Sigmoid colon (tissue), 7 donors: ENCODE results near the gene LPP. TPM values are rescaled to one million over a fixed set of nuclear protein-coding genes. Genes with fewer than 3 reads are reported as not detected.

ENCODE experiments used
- DNase-seq: peaks from one replicate; pipeline ENCODE4 v3.0.0-alpha.2; 2019
- H3K27ac ChIP-seq, 4 donors: fragments of 200-600 bp; sonication (generic); one replicate each; pipeline ENCODE4 v1.5.1; 2016 to 2019; ENCODE audit warnings: mild to moderate bottlenecking in 1 of 4
- H3K27me3 ChIP-seq, 3 donors: fragments of 200-600 bp; sonication (generic); one replicate each; pipeline ENCODE4 v1.5.1; 2019; ENCODE audit warnings: mild to moderate bottlenecking in 1 of 3
- H3K36me3 ChIP-seq, 4 donors: fragments of 200-600 bp; sonication (generic); one replicate each; pipeline ENCODE4 v1.5.1; 2016 to 2019
- H3K4me1 ChIP-seq, 4 donors: fragments of 200-600 bp; sonication (generic); one replicate each; pipeline ENCODE4 v1.5.1; 2017 to 2019
- H3K4me3 ChIP-seq, 4 donors: fragments of 200-600 bp; sonication (generic); one replicate each; pipeline ENCODE4 v1.5.1; 2017 to 2019; ENCODE audit warnings: mild to moderate bottlenecking in 2 of 4, moderate library complexity in 1 of 4
- H3K9me3 ChIP-seq, 4 donors: fragments of 200-600 bp in 3 of 4; sonication (generic) in 3 of 4; one replicate each; pipeline versions ENCODE4 v1.5.1 to v1.6.1; 2013 to 2019
- CTCF ChIP-seq, 4 experiments: fragments of 450-650 bp in 3 of 4; fragments of 200-600 bp in 1 of 4; IDR thresholded peaks; one replicate each; pipeline ENCODE4 v1.5.1; 2016 to 2019; ENCODE audit warnings: antibody characterized with exemption in 4 of 4, mild to moderate bottlenecking in 3 of 4, moderate library complexity in 2 of 4
- EP300 ChIP-seq, 4 donors: sonication (generic); formaldehyde crosslinking; IDR thresholded peaks; one replicate each; pipeline ENCODE4 v1.6.1; 2017; ENCODE audit warnings: antibody characterized with exemption in 4 of 4
- POLR2A ChIP-seq, 2 donors: fragments of 450-650 bp; IDR thresholded peaks; one replicate each; pipeline ENCODE4 v1.6.1; 2016; ENCODE audit warnings: antibody characterized with exemption in 2 of 2, mild to moderate bottlenecking in 2 of 2, moderate library complexity in 2 of 2
- POLR2AphosphoS5 ChIP-seq, 4 donors: sonication (generic); formaldehyde crosslinking; IDR thresholded peaks; one replicate each; pipeline ENCODE4 v1.6.1; 2017; ENCODE audit warnings: antibody characterized with exemption in 4 of 4
- WGBS, 2 donors: extraction: QIAGEN DNeasy Blood & Tissue Kit; methylation state at CpG; one replicate each; pipeline ENCODE4 v1.1.7; 2013; 5-methylcytosine and 5-hydroxymethylcytosine counted together
- intact Hi-C: fragments of 100-400 bp; cut with DNase I; formaldehyde crosslinking; loops from one replicate; pipeline ENCODE4 v1.15.1; 2023
- polyA plus RNA-seq, 3 donors: library from polyadenylated mRNA; stranded (reverse); fragments of 200-250 nt; gene quantifications; one replicate each; pipeline ENCODE4 v1.2.3, GENCODE V29; 2013
- total RNA-seq, 4 donors: library from RNA; depleted of rRNA; stranded (reverse); fragments of >200 nt; gene quantifications; one replicate each; pipeline ENCODE4 v1.1.0, GENCODE V29; 2016
- donor health status: healthy with polysubstance abuse.
- donor health status: Bipolar disorder and iron deficiency.
- donor health status: healthy.

The LPP gene
- total and polyA plus RNA-seq, 7 donors: 5.3 to 1,773 (median 824) TPM

GRCh38 chr3:188776447-188776846, 622.5 kb downstream of the LPP start:
- Histone ChIP-seq H3K27me3 (no peaks in the 10 kb centered on the region), H3K27ac (peak overlapping the region in 1 of 4 donors; percentile 27), H3K9me3 (no peaks in the 10 kb centered on the region), H3K36me3 (no peaks in the 10 kb centered on the region), H3K4me1 (peaks cover 0 to 94% (median 74%) of the 10 kb centered on the region in 4 donors), H3K4me3 (no peak overlapping the region)
- TF ChIP-seq EP300 (IDR thresholded peaks at IDR 0.05): no peak
- no peak for TF ChIP-seq POLR2AphosphoS5 (IDR thresholded peaks at IDR 0.05)
- no peak for TF ChIP-seq CTCF (IDR thresholded peaks at IDR 0.05)
- no peak for TF ChIP-seq POLR2A (IDR thresholded peaks at IDR 0.05)
- no peak for DNase-seq
- 88 to 98% methylated on average over 1 of the region's 1 CpG for WGBS, 2 donors
- intact Hi-C loops: loop anchor here (5.0 kb wide), 1 partner anchor 171 kb away; no protein-coding TSS in a partner anchor

- DNase-seq: no peak
- TF ChIP-seq POLR2AphosphoS5 (IDR thresholded peaks at IDR 0.05) (no peak), POLR2A (IDR thresholded peaks at IDR 0.05) (no peak), EP300 (IDR thresholded peaks at IDR 0.05) (no peak), CTCF (IDR thresholded peaks at IDR 0.05) (no peak)
- Histone ChIP-seq H3K27me3 (no peaks in the 10 kb centered on the region), H3K4me3 (no peak overlapping the region), H3K36me3 (no peaks in the 10 kb centered on the region), H3K4me1 (peaks cover 0 to 88% (median 64%) of the 10 kb centered on the region in 4 donors), H3K27ac (no peak overlapping the region), H3K9me3 (no peaks in the 10 kb centered on the region)
- intact Hi-C loops: loop anchor here (5.0 kb wide), 1 partner anchor 169 kb away; no protein-coding TSS in a partner anchor
- 93 to 95% methylated on average over 1 of the region's 1 CpG for WGBS, 2 donors
Measured at GRCh38 chr3:188778091-188778852, 624.3 kb downstream of the LPP start.

GRCh38 chr3:188779281-188779980, 625.5 kb downstream of the LPP start:
- Histone ChIP-seq H3K4me1 (peaks cover 0 to 77% (median 56%) of the 10 kb centered on the region in 4 donors), H3K36me3 (no peaks in the 10 kb centered on the region), H3K4me3 (no peak overlapping the region), H3K27me3 (no peaks in the 10 kb centered on the region), H3K27ac (peak overlapping the region; percentile 55 to 77 (median 64)), H3K9me3 (no peaks in the 10 kb centered on the region)
- whole genome bisulfite sequencing, 2 donors: 88 to 93% methylated on average over 8 of the region's 8 CpGs
- intact Hi-C loops: loop anchor here (5.0 kb wide), 1 partner anchor 168 kb away; no protein-coding TSS in a partner anchor
- no peak for DNase-seq
- TF ChIP-seq EP300 (IDR thresholded peaks at IDR 0.05): no peak
- TF ChIP-seq CTCF (IDR thresholded peaks at IDR 0.05): no peak
- TF ChIP-seq POLR2AphosphoS5 (IDR thresholded peaks at IDR 0.05): peak in 3 of 4 donors; percentile 24 to 41 (median 25)

- peak overlapping the region; percentile 55 to 77 (median 64) for H3K27ac ChIP-seq
- WGBS, 2 donors: 79 to 85% methylated on average over 5 of the region's 5 CpGs
Measured at GRCh38 chr3:188780193-188781147, 626.5 kb downstream of the LPP start.

More at GRCh38 chr3:188780193-188781147, 626.5 kb downstream of the LPP start:
- H3K36me3 ChIP-seq: no peaks in the 10 kb centered on the region
- peaks cover 0 to 67% (median 51%) of the 10 kb centered on the region in 4 donors for H3K4me1 ChIP-seq
- intact Hi-C loops: loop anchor here (5.0 kb wide), 1 partner anchor 1038 kb away; no protein-coding TSS in a partner anchor
- peak; percentile 74 for DNase-seq
- H3K27me3 ChIP-seq: no peaks in the 10 kb centered on the region
- no peak overlapping the region for H3K4me3 ChIP-seq
- no peaks in the 10 kb centered on the region for H3K9me3 ChIP-seq
- TF ChIP-seq POLR2A (IDR thresholded peaks at IDR 0.05): no peak
- TF ChIP-seq POLR2AphosphoS5 (IDR thresholded peaks at IDR 0.05): peak; percentile 71 to 85 (median 74)
- peak; percentile 17 to 86 (median 64) for TF ChIP-seq EP300 (IDR thresholded peaks at IDR 0.05)
